ENCODE data around the gene LGALS4.
A peak's percentile ranks its signal among the peaks of the same experiment; 100 is the strongest.

LGALS4 gene

DNA sequence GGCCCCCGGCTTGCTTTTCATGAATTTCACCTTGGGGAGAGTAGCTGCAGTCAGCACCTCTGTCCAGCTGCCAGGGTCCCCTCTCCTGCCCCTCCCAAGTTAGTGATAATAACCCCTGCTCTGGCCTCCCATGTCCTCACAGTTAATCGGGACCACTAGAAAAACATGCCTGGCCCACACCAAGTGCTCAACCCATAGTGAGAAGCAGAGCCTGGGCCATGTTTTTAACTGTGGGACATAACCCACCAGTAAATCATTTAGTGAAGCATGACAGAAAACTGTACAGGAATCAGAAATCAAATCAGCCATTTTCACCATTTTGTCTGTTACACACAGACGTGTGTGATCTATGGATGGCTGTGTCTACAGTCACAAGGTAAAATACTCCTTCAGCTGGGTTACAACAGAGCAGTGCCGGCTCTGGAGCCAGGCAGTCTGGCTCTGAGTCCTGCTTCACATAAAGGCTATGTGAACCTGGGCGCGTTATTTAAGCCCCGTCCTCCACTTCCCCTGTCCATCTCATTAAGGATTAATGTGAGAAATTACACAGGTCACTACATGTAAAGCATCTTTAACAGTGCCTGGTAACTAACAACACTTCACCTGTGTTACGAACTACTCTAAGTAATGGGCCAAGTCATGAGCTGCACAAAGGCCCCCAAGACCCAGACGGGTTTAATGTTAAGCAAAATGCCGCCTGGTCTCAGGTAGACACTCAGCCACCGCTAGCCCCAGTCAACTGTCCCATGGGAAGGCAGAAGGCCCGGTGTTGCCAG is 26.4 kb upstream of the LGALS4 start:
- Histone ChIP-seq H3K4me3 (ENCODE audit: low read depth, low read length, poor library complexity, severe bottlenecking) (no peak overlapping the region), H3K9ac (ENCODE audit: low read length) (no peak overlapping the region), H3K4me1 (ENCODE audit: insufficient read depth, low read length, severe bottlenecking) (peaks cover 7% of the 10 kb centered on the region), H4K20me1 (ENCODE audit: insufficient read depth, low read length) (peaks cover 3% of the 10 kb centered on the region; the same call in 1 of the 2 replicates), H3K9me2 (ENCODE audit: low read depth, low read length) (no peaks in the 10 kb centered on the region), H2AFZ (ENCODE audit: low read length) (no peak overlapping the region), H3K36me3 (ENCODE audit: insufficient read depth, low read length) (peaks cover 90% of the 10 kb centered on the region), H3K79me2 (ENCODE audit: insufficient read depth, low read length) (no peaks in the 10 kb centered on the region), H3F3A (ENCODE audit: insufficient read depth, low read length) (peaks cover 17% of the 10 kb centered on the region), H3K27ac (ENCODE audit: low read depth, low read length, poor library complexity, severe bottlenecking) (no peak overlapping the region), H3K9me3 (ENCODE audit: low read length) (no peaks in the 10 kb centered on the region), H3K27me3 (ENCODE audit: insufficient read depth, low read length) (no peaks in the 10 kb centered on the region), H3K4me2 (ENCODE audit: low read length) (no peak overlapping the region)
- no peak for TF ChIP-seq EZH2 (IDR thresholded peaks at IDR 0.05; ENCODE audit: borderline replicate concordance, low read length)
- TF ChIP-seq, protein P1, sequence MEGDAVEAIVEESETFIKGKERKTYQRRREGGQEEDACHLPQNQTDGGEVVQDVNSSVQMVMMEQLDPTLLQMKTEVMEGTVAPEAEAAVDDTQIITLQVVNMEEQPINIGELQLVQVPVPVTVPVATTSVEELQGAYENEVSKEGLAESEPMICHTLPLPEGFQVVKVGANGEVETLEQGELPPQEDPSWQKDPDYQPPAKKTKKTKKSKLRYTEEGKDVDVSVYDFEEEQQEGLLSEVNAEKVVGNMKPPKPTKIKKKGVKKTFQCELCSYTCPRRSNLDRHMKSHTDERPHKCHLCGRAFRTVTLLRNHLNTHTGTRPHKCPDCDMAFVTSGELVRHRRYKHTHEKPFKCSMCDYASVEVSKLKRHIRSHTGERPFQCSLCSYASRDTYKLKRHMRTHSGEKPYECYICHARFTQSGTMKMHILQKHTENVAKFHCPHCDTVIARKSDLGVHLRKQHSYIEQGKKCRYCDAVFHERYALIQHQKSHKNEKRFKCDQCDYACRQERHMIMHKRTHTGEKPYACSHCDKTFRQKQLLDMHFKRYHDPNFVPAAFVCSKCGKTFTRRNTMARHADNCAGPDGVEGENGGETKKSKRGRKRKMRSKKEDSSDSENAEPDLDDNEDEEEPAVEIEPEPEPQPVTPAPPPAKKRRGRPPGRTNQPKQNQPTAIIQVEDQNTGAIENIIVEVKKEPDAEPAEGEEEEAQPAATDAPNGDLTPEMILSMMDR (IDR thresholded peaks at IDR 0.05; ENCODE audit: low read length), result no peak

- Histone ChIP-seq H3K27me3 (ENCODE audit: insufficient read depth, low read length) (no peaks in the 10 kb centered on the region), H2AFZ (ENCODE audit: low read length) (no peak overlapping the region), H3K4me1 (ENCODE audit: insufficient read depth, low read length, severe bottlenecking) (peaks cover 7% of the 10 kb centered on the region), H3K9ac (ENCODE audit: low read length) (no peak overlapping the region), H3K79me2 (ENCODE audit: insufficient read depth, low read length) (no peaks in the 10 kb centered on the region), H3F3A (ENCODE audit: insufficient read depth, low read length) (peaks cover 17% of the 10 kb centered on the region), H3K36me3 (ENCODE audit: insufficient read depth, low read length) (peaks cover 83% of the 10 kb centered on the region), H3K4me3 (ENCODE audit: low read depth, low read length, poor library complexity, severe bottlenecking) (no peak overlapping the region), H4K20me1 (ENCODE audit: insufficient read depth, low read length) (peaks cover 3% of the 10 kb centered on the region; the same call in 1 of the 2 replicates), H3K9me2 (ENCODE audit: low read depth, low read length) (no peaks in the 10 kb centered on the region), H3K4me2 (ENCODE audit: low read length) (no peak overlapping the region), H3K27ac (ENCODE audit: low read depth, low read length, poor library complexity, severe bottlenecking) (peak overlapping the region; percentile 8), H3K9me3 (ENCODE audit: low read length) (no peaks in the 10 kb centered on the region)
- TF ChIP-seq, protein P1 (IDR thresholded peaks at IDR 0.05; ENCODE audit: low read length), result no peak
- no peak for TF ChIP-seq EZH2 (IDR thresholded peaks at IDR 0.05; ENCODE audit: borderline replicate concordance, low read length)
Measured at GRCh38 chr19:38838208-38838985, 25.7 kb upstream of the LGALS4 start.

- Histone ChIP-seq H3K36me3 (ENCODE audit: insufficient read depth, low read length) (peaks cover 75% of the 10 kb centered on the region), H3K79me2 (ENCODE audit: insufficient read depth, low read length) (no peaks in the 10 kb centered on the region), H3K27ac (ENCODE audit: low read depth, low read length, poor library complexity, severe bottlenecking) (peak overlapping the region; percentile 8), H3K27me3 (ENCODE audit: insufficient read depth, low read length) (no peaks in the 10 kb centered on the region), H3K4me3 (ENCODE audit: low read depth, low read length, poor library complexity, severe bottlenecking) (no peak overlapping the region), H3F3A (ENCODE audit: insufficient read depth, low read length) (peaks cover 17% of the 10 kb centered on the region), H3K9me2 (ENCODE audit: low read depth, low read length) (no peaks in the 10 kb centered on the region), H3K9me3 (ENCODE audit: low read length) (no peaks in the 10 kb centered on the region), H3K4me1 (ENCODE audit: insufficient read depth, low read length, severe bottlenecking) (peaks cover 7% of the 10 kb centered on the region), H3K9ac (ENCODE audit: low read length) (no peak overlapping the region), H4K20me1 (ENCODE audit: insufficient read depth, low read length) (peaks cover 3% of the 10 kb centered on the region; the same call in 1 of the 2 replicates), H3K4me2 (ENCODE audit: low read length) (no peak overlapping the region), H2AFZ (ENCODE audit: low read length) (no peak overlapping the region)
- TF ChIP-seq EZH2 (IDR thresholded peaks at IDR 0.05; ENCODE audit: borderline replicate concordance, low read length), result no peak
Measured at GRCh38 chr19:38837656-38838121, 24.9 kb upstream of the LGALS4 start.
